Smooth muscle cell (in vitro differentiated cells): ENCODE data around the gene TSHZ2. TPM values are rescaled to one million over a fixed set of nuclear protein-coding genes. Genes with fewer than 3 reads are reported as not detected.
"Not testable (repeated sequence)": the region's sequence is repeated elsewhere in the genome, so short reads cannot be mapped to it uniquely, and the experiment has no call there.

Experiments used
- DNase-seq: peaks from one replicate; lab custom pipeline; 2025; ENCODE audit not compliant: unreplicated experiment; lab: John Stamatoyannopoulos, UW
- H2AFZ ChIP-seq: fragments of 200-600 bp; sonication (generic); 2 replicates; pipeline ENCODE4 v1.6.0; 2016; ENCODE audit warnings: antibody characterized with exemption, low read depth, mild to moderate bottlenecking
- H3F3A ChIP-seq: fragments of 200-600 bp; sonication (generic); 2 replicates; pipeline ENCODE4 v1.6.0; 2017; ENCODE audit warnings: antibody characterized with exemption, low read depth
- H3K27ac ChIP-seq: fragments of 200-600 bp; sonication (generic); 2 replicates; pipeline ENCODE4 v1.5.1; 2016; ENCODE audit warnings: low read depth, mild to moderate bottlenecking
- H3K27me3 ChIP-seq: fragments of 200-600 bp; sonication (generic); 2 replicates; pipeline ENCODE4 v1.6.1; 2016; ENCODE audit warnings: low read depth, mild to moderate bottlenecking
- H3K36me3 ChIP-seq: fragments of 200-600 bp; sonication (generic); 2 replicates; pipeline ENCODE4 v1.5.1; 2016; ENCODE audit warnings: low read depth
- H3K4me1 ChIP-seq: fragments of 200-600 bp; sonication (generic); 2 replicates; pipeline ENCODE4 v1.5.1; 2016; ENCODE audit warnings: low read depth
- H3K4me2 ChIP-seq: fragments of 200-600 bp; sonication (generic); 2 replicates; pipeline ENCODE4 v1.6.0; 2016; ENCODE audit warnings: mild to moderate bottlenecking
- H3K4me3 ChIP-seq: fragments of 200-600 bp; sonication (generic); 2 replicates; pipeline ENCODE4 v1.5.1; 2016; ENCODE audit warnings: mild to moderate bottlenecking
- H3K79me2 ChIP-seq: fragments of 200-600 bp; sonication (generic); 2 replicates; pipeline ENCODE4 v1.6.0; 2016; ENCODE audit warnings: low read depth, mild to moderate bottlenecking
- H3K9ac ChIP-seq: fragments of 200-600 bp; sonication (generic); 2 replicates; pipeline ENCODE4 v1.6.0; 2016; ENCODE audit warnings: low read depth
- H3K9me3 ChIP-seq: fragments of 200-600 bp; sonication (generic); replicated peaks from 2 replicates; pipeline ENCODE4 v1.5.1; 2016; ENCODE audit warnings: low read depth
- H4K20me1 ChIP-seq: fragments of 200-600 bp; sonication (generic); 2 replicates; pipeline ENCODE4 v1.6.0; 2016; ENCODE audit warnings: low read depth
- WGBS: methylation state at CpG from one replicate; pipeline ENCODE4 v1.1.7; 2016; ENCODE audit warnings: low lambda C conversion rate; 5-methylcytosine and 5-hydroxymethylcytosine counted together
- polyA plus RNA-seq: library from polyadenylated mRNA; unstranded; fragments of >200 nt; fragmentation: Nextera tagmentation; extraction: Ambion mirVana; gene quantifications from 2 replicates; pipeline ENCODE4 v1.2.1, GENCODE V29; 2016
- total RNA-seq: library from RNA; depleted of rRNA; stranded (reverse); fragments of >200 nt; gene quantifications from 2 replicates; pipeline ENCODE4 v1.2.3, GENCODE V29; 2014
- TF ChIP-seq, protein P1 (sequence below): fragments of 200-600 bp; sonication (generic); IDR thresholded peaks from 2 replicates; pipeline ENCODE4 v1.5.1; 2017; ENCODE audit warnings: borderline replicate concordance, mild to moderate bottlenecking, antibody characterized with exemption; ENCODE audit not compliant: insufficient read depth, poor library complexity, severe bottlenecking

TSHZ2 gene
- total and polyA plus RNA-seq, 2 experiments from 2014 or later: 4.8 to 6.6 TPM

DNA sequence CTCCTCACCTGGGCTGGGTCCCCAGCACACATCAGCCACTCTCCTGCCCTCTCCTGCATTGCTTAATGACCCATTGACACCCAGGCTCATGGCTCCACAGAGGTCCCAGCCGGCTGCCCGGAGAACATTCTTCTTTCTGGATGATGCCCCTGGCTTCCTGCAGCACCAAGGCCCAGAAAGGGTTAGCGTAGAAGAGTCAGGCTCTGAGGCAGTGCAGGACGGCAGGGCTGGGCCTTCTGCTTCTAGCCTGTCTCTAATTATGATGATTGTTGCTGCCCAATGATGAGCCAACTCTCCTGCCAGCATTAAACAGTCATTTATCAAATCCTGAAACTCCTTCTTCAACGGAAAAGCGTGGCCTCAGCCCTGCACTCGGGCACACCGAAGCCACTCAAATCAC lies 555.0 kb downstream of the TSHZ2 start:
- TF ChIP-seq, protein P1, sequence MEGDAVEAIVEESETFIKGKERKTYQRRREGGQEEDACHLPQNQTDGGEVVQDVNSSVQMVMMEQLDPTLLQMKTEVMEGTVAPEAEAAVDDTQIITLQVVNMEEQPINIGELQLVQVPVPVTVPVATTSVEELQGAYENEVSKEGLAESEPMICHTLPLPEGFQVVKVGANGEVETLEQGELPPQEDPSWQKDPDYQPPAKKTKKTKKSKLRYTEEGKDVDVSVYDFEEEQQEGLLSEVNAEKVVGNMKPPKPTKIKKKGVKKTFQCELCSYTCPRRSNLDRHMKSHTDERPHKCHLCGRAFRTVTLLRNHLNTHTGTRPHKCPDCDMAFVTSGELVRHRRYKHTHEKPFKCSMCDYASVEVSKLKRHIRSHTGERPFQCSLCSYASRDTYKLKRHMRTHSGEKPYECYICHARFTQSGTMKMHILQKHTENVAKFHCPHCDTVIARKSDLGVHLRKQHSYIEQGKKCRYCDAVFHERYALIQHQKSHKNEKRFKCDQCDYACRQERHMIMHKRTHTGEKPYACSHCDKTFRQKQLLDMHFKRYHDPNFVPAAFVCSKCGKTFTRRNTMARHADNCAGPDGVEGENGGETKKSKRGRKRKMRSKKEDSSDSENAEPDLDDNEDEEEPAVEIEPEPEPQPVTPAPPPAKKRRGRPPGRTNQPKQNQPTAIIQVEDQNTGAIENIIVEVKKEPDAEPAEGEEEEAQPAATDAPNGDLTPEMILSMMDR: no peak
- Histone ChIP-seq H3F3A (no peaks in the 10 kb centered on the region), H3K36me3 (no peaks in the 10 kb centered on the region), H3K4me2 (no peak overlapping the region), H3K4me3 (no peak overlapping the region), H3K27me3 (no peaks in the 10 kb centered on the region), H4K20me1 (no peaks in the 10 kb centered on the region), H3K27ac (no peak overlapping the region), H3K79me2 (no peaks in the 10 kb centered on the region), H3K4me1 (no peaks in the 10 kb centered on the region), H3K9me3 (no peaks in the 10 kb centered on the region), H3K9ac (no peak overlapping the region), H2AFZ (no peak overlapping the region)
- 89% methylated on average over 8 of the region's 8 CpGs for WGBS
- DNase-seq: no peak

DNA sequence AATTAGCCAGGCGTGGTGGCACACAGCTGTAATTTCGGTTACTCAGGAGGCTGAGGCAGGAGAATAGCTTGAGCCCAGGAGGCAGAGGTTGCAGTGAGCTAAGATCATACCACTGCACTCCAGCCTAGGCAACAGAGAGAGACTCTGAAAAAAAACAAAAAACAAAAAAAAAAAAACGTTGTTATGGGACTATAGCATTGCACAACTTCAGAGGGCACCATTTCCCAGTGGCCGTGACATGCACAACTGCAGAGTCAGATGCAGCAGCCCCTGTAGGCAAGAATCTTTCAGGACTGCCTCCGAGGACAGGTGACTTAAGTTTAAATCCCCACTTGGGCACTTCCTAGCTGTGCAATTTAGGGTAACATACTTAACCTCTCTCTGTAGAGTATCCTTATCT lies 557.5 kb downstream of the TSHZ2 start:
- TF ChIP-seq, protein P1: no peak
- Histone ChIP-seq H3K36me3 (no peaks in the 10 kb centered on the region), H3K27me3 (no peaks in the 10 kb centered on the region), H3F3A (no peaks in the 10 kb centered on the region), H3K4me1 (no peaks in the 10 kb centered on the region), H3K4me3 (no peak overlapping the region), H3K27ac (no peak overlapping the region), H3K9me3 (no peaks in the 10 kb centered on the region), H3K79me2 (no peaks in the 10 kb centered on the region), H3K4me2 (no peak overlapping the region), H4K20me1 (no peaks in the 10 kb centered on the region), H3K9ac (no peak overlapping the region), H2AFZ (no peak overlapping the region)
- no peak for DNase-seq
- WGBS: 89% methylated on average over 5 of the region's 5 CpGs

DNA sequence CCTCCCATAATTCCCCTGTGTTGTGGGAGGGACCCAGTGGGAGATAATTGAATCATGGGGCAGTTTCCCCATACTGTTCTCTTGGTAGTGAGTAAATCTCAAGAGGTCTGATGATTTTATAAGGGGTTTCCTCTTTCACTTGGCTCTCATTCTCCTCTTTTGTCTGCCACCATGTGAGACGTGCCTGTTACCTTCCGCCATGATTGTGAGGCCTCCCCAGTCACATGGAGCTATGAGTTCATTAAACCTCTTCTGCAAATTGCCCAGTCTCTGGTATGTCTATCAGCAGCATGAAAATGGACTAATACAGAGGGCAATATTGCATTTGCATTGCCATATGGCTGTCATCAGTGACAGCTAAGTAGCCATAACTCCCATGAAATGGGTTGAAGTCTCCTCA lies 558.3 kb downstream of the TSHZ2 start:
- WGBS: 93% methylated on average over 2 of the region's 2 CpGs
- Histone ChIP-seq H3K4me3 (no peak overlapping the region), H3K27ac (no peak overlapping the region), H4K20me1 (no peaks in the 10 kb centered on the region), H3K4me1 (no peaks in the 10 kb centered on the region), H3K79me2 (no peaks in the 10 kb centered on the region), H3K4me2 (no peak overlapping the region), H3K36me3 (no peaks in the 10 kb centered on the region), H3K27me3 (no peaks in the 10 kb centered on the region), H2AFZ (no peak overlapping the region), H3F3A (no peaks in the 10 kb centered on the region), H3K9me3 (no peaks in the 10 kb centered on the region), H3K9ac (no peak overlapping the region)
- TF ChIP-seq, protein P1: no peak
- DNase-seq: no peak

DNA sequence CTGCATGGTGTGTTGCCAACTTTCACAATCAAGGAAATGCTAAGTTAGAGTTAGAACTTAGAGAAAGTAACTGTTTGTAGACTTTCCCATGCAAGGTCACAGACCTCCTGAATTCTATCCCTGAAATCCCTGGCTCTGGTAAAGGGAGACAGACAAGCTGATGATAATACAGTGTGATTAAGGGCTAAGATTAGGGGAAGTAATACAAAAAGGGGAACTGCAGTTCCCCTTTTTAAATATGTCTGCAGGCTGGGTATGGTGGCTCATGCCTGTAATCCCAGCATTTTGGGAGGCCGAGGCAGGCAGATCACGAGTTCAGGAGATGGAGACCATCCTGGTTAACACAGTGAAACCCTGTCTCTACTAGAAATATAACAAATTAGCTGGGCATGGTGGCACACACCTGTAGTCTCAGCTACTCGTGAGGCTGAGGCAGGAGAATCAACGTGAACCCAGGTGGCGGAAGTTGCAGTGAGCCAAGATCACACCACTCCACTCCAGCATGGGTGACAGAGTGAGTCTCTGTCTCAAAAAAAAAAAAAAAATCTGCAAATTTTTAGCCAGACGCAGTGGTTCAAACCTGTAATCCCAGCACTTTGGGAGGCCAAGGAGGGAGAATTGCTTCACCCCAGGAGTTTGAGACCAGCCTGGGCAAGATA lies 560.6 kb downstream of the TSHZ2 start:
- WGBS: 94% methylated on average over 6 of the region's 6 CpGs
- H3K4me1 ChIP-seq, H3F3A ChIP-seq, H3K9ac ChIP-seq, H2AFZ ChIP-seq, H3K36me3 ChIP-seq, H3K9me3 ChIP-seq, DNase-seq, H3K79me2 ChIP-seq, H4K20me1 ChIP-seq, H3K4me3 ChIP-seq, H3K27me3 ChIP-seq, H3K27ac ChIP-seq, H3K4me2 ChIP-seq: not testable (repeated sequence)
